GM21786 (cell line): ENCODE results near the gene CHD9.
"Not testable (repeated sequence)": the region's sequence is repeated elsewhere in the genome, so short reads cannot be mapped to it uniquely, and the experiment has no call there.

ENCODE experiments used
- ATAC-seq: cut with Tn5 transposase; IDR thresholded peaks from one replicate; pipeline ENCODE4 v1.9.1; 2021; ENCODE audit not compliant: unreplicated experiment

The CHD9 gene

GRCh38 chr16:53054670-53055485 is at the start of gene CHD9:
CHD9 (plus strand) TSS chr16:53054991; CDS start chr16:53156090, 101,099 bp downstream.
- peak; percentile 70 for ATAC-seq

- no peak for ATAC-seq
Observed at GRCh38 chr16:53007095-53007494, 47.7 kb upstream of the CHD9 start.

GRCh38 chr16:53014287-53014686 is 40.5 kb upstream of the CHD9 start:
- ATAC-seq, result no peak

GRCh38 chr16:53018834-53019416 is 35.9 kb upstream of the CHD9 start:
- ATAC-seq, result no peak

- ATAC-seq, result no peak
Observed at GRCh38 chr16:53022374-53022773, 32.4 kb upstream of the CHD9 start.

GRCh38 chr16:53024045-53024444 is 30.7 kb upstream of the CHD9 start:
- ATAC-seq, result no peak

- no peak for ATAC-seq
Observed at GRCh38 chr16:53029971-53030370, 24.8 kb upstream of the CHD9 start.

- ATAC-seq, result no peak
Observed at GRCh38 chr16:53031323-53031942, 23.4 kb upstream of the CHD9 start.

GRCh38 chr16:53034306-53034705 is 20.5 kb upstream of the CHD9 start:
- no peak for ATAC-seq

- ATAC-seq, result no peak
Observed at GRCh38 chr16:53035176-53035942, 19.4 kb upstream of the CHD9 start.

- no peak for ATAC-seq
Observed at GRCh38 chr16:53036066-53036465, 18.7 kb upstream of the CHD9 start.

GRCh38 chr16:53036711-53037110 is 18.1 kb upstream of the CHD9 start:
- not testable (repeated sequence) for ATAC-seq

GRCh38 chr16:53040788-53041187 is 14.0 kb upstream of the CHD9 start:
- no peak for ATAC-seq

- ATAC-seq, result no peak
Observed at GRCh38 chr16:53041320-53042051, 13.3 kb upstream of the CHD9 start.

GRCh38 chr16:53042235-53042701 is 12.5 kb upstream of the CHD9 start:
- ATAC-seq, result no peak

- no peak for ATAC-seq
Observed at GRCh38 chr16:53043428-53043831, 11.4 kb upstream of the CHD9 start.

GRCh38 chr16:53043986-53044601 is 10.7 kb upstream of the CHD9 start:
- no peak for ATAC-seq

GRCh38 chr16:53045341-53046220 is 9.2 kb upstream of the CHD9 start:
- no peak for ATAC-seq

GRCh38 chr16:53047515-53047914 is 7.3 kb upstream of the CHD9 start:
- not testable (repeated sequence) for ATAC-seq
